HL-60 (cell line): ENCODE measurements around the gene NAV2.

ENCODE experiments used
- DNase-seq, 2 experiments: peaks; one replicate each; pipeline ENCODE4 v3.0.0-alpha.2; 2010 to 2020; ENCODE audit warnings: low read depth in 1 of 2, low spot score in 1 of 2
- H3K27ac ChIP-seq: fragments of 250-450 bp; sonication (Bioruptor Pico); replicated peaks from 2 replicates; pipeline ENCODE4 v1.5.1; 2020; ENCODE audit warnings: mild to moderate bottlenecking, moderate library complexity
- H3K27me3 ChIP-seq: fragments of 250-450 bp; sonication (Bioruptor Pico); 2 replicates; pipeline ENCODE4 v1.5.1; 2021; ENCODE audit warnings: mild to moderate bottlenecking, moderate library complexity; ENCODE audit not compliant: insufficient read depth, poor library complexity, severe bottlenecking
- H3K4me3 ChIP-seq: replicated peaks from 2 replicates; pipeline ENCODE4 v1.5.1; 2011; ENCODE audit warnings: mild to moderate bottlenecking, control low read depth, low read length; ENCODE audit not compliant: insufficient read depth
- CTCF ChIP-seq: IDR thresholded peaks from one replicate; pipeline ENCODE4 v1.5.1; 2011; ENCODE audit warnings: low read length, control low read depth, inconsistent platforms; ENCODE audit not compliant: insufficient read depth
- GABPA ChIP-seq: IDR thresholded peaks from 2 replicates; pipeline ENCODE4 v1.6.1; 2012; ENCODE audit warnings: low read depth
- POLR2AphosphoS5 ChIP-seq: IDR thresholded peaks from 2 replicates; pipeline ENCODE4 v1.6.1; 2012; ENCODE audit warnings: low read depth
- REST ChIP-seq: IDR thresholded peaks from 2 replicates; pipeline ENCODE4 v1.6.1; 2012; ENCODE audit warnings: low read depth; ENCODE audit not compliant: insufficient replicate concordance
- SPI1 ChIP-seq: IDR thresholded peaks from 2 replicates; pipeline ENCODE4 v1.6.1; 2012; ENCODE audit warnings: low read depth, mild to moderate bottlenecking, borderline replicate concordance

The NAV2 gene

GRCh38 chr11:19821993-19822392 lies 109.4 kb downstream of the NAV2 start:
- H3K4me3 ChIP-seq: no peak overlapping the region
- TF ChIP-seq POLR2AphosphoS5: no peak

GRCh38 chr11:19822531-19822930 lies 109.9 kb downstream of the NAV2 start:
- no peak for DNase-seq
- H3K27ac ChIP-seq: no peak overlapping the region
- H3K4me3 ChIP-seq: no peak overlapping the region
- no peaks in the 10 kb centered on the region for H3K27me3 ChIP-seq
- TF ChIP-seq REST: no peak
- TF ChIP-seq CTCF: no peak
- no peak for TF ChIP-seq GABPA
- no peak for TF ChIP-seq SPI1
- no peak for TF ChIP-seq POLR2AphosphoS5

More at GRCh38 chr11:19821993-19822392, 109.4 kb downstream of the NAV2 start:
- Histone ChIP-seq H3K27ac (no peak overlapping the region), H3K27me3 (no peaks in the 10 kb centered on the region)
- no peak for DNase-seq

GRCh38 chr11:19826606-19827005 lies 114.0 kb downstream of the NAV2 start:
- no peak for TF ChIP-seq REST
- no peak for TF ChIP-seq CTCF
- TF ChIP-seq GABPA: no peak
- TF ChIP-seq SPI1: no peak
- H3K27ac ChIP-seq: no peak overlapping the region
- H3K4me3 ChIP-seq: no peak overlapping the region
- H3K27me3 ChIP-seq: no peaks in the 10 kb centered on the region
- DNase-seq: no peak

GRCh38 chr11:19827399-19828135 lies 114.9 kb downstream of the NAV2 start:
- Histone ChIP-seq H3K27ac (no peak overlapping the region), H3K4me3 (no peak overlapping the region), H3K27me3 (no peaks in the 10 kb centered on the region)
- no peak for DNase-seq
- TF ChIP-seq GABPA: no peak
- TF ChIP-seq CTCF: no peak
- TF ChIP-seq REST: no peak
- no peak for TF ChIP-seq POLR2AphosphoS5
- TF ChIP-seq SPI1: no peak
